NCI-H748 (cell line): Measurements from ENCODE around the gene PTPRJ.

Experiments
- DNase-seq: peaks from one replicate; lab custom pipeline; 2025; ENCODE audit not compliant: unreplicated experiment; lab: John Stamatoyannopoulos, UW

The PTPRJ gene

DNA sequence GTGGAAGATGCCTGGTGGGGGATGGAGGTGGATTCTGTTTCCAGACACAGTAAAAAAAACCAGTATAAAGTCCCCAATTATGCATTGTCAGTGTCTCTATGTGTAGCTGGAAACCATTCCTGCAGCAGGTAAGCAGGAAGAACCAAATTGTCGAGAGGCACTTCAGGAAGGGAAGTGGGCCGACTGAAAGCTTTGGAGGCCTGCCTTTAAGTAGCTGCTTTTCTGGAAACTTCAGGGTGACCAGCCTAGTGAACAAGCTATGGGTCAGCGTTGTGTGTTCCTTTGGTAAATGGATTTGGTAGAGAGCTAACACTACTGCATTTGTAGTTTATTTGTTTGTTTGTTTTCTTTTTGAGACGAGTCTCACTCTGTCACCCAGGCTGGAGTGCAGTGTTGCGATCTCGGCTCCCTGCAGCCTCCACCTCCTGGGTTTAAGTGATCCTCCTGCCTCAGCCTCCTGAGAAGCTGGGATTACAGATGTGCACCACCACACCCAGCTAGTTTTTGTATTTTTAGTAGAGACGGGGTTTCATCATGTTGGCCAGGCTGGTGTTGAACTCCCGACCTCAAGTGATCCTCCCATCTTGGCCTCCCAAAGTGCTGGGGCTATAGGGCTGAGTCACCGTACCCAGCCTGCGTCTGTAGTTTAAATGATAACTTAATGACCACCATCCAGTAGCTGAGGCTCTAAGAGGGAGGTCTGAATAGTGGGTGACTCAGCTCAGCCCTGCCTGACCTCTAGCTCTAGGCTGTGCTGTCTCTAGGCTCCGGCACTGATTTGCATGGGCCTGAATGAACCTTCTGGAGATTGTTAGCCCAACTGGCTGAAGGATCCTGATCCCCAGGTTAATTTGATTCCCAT, 12.8 kb downstream of the PTPRJ start:
- no peak for DNase-seq

DNA sequence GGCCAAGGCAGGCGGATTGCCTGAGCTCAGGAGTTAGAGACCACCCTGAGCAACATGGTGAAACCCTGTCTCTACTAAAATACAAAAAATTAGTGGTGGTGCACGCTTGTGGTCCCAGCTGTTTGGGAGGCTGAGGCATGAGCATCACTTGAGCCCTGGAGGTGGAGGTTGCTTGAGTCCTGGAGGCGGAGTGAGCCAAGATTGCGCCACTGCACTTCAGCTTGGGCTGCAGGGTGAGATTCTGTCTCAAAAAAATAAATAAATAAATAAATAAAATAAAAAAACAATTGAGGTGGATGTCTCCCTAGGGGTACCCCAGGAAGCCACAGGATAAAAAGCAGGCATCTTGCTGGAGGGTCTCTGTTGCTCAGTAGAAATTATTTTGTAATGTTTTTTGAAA, 14.1 kb downstream of the PTPRJ start:
- DNase-seq = no peak

DNA sequence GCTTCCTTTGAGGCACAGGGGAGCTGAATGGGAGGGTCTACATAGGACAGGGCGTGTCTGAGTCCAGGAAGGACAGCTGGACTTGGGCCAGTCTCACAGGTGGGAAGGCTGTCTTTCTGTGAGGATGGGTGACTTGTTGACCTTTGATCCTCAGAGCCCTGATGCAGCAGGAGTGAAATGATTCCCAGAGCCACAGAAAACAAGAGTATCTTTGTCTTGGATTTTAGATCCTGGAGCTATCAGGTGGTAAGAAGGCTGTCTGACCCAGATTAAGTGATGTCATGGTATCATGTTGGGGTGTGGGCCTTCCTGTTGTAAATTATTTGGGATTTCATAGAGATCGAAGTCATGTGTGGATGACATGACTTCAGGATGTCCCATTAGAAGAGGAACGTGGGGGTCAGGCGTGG, 15.0 kb downstream of the PTPRJ start:
- no peak for DNase-seq

DNA sequence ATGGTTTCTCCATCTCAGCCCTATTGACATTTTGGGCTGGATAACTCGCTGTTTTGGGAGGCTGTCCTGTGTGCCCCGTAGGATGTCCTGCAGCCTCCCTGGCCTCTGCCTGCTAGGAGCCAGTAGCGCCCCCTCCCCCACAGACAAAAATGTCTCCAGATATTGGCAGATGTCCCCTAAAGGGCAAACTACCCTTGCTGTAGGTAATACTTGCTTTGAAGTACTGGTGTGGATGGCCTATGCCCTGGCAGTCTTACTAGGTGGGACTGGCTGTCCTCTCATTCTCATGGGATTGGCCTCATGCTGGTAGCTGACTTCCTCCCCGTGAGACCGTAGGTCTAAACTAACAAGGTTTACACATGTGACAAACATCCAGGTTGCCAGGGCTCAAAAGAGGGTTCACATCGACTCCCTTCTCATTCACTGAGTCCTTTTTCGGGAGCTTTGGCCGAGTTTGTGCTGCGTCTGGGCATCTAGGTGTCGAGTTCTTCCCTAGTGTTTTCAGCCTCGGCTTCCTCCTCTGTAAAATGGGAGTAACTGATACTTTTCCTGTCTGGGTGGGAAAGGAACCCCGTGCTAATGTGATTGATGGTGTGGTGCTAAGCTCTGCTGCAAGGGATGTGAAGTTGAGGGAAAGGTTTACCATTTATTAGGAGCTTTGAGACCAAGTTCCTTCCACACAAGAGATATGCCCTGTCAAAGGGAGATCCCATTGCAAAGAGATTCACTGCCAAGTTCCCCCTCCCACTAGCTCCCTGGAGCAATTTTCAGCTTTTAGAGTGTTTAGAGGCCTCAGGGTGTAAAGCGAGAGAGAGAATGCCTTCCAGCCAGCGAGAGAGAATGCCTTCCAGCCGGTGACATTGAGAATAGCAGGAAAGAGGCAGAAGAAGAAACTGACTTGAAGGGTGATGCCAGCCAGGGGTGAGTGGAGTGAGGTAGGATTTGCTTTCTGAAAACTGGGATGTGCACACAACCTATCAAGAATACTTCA, 17.0 kb downstream of the PTPRJ start:
- no peak for DNase-seq

DNA sequence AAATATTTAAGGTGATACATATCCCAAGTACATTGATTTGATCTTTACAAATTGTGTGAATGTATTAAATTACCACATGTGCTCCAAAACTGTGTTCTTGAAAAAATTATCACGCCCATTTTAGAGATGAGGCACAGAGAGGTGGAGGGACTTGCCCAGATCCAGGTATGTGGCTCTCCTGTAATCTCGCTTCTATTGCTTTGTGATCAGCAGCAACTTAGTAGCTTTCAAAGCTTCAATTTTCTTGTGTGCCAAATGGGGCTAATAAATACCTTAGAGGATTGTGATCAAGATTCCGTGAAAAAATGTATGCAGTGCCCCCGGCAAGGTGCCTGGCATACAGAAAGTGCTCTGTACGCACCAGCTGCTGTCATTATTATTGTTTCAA, 18.0 kb downstream of the PTPRJ start:
- DNase-seq = no peak

DNA sequence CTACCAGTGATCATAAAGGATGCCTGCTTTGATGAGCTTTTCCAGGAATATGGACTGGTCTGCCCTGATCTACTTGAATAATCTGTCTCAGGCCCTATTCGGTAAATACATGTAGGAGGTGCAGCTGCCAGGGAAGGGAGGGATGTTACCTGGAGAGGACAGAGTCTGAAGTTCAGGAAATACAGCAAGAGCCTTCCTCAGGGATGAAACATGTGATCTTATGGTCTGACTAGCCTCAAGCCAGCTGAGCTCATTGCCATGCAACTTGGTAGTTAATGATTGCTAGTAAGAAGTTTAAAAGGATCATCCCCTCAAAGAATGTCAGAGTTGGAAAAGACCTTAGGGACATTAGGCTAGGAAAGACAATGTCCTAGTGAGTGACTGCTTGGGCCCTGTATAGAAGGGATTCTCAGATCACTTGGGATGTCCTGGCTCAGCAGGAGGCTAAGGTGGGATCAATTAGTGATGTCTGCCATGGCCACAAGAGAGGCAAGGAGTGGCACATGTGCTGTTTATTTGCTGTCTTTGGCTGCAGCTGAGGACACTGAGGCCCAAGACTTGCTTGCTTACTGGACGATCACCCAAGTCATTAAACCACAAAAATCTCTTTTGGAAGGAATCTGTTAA, 18.5 kb downstream of the PTPRJ start:
- no peak for DNase-seq

DNA sequence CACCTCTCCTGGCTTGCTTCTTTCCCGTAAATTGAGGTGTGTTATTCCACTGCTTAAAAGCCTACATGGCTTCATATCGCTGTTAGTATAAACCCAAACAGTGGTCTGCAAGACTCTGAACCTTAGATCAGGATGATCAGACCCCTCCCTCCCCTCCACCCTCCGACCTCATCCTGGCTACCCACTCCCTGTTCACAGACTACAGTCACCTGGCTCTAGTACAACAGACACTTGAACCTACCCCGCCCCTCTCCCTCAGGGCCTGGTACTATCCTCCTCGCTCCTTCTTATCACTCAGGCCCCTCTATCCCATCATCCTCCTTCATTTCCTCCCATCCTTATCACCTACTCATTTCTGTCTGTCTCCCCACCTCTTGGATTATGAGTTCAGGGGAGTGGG, 20.1 kb downstream of the PTPRJ start:
- no peak for DNase-seq

DNA sequence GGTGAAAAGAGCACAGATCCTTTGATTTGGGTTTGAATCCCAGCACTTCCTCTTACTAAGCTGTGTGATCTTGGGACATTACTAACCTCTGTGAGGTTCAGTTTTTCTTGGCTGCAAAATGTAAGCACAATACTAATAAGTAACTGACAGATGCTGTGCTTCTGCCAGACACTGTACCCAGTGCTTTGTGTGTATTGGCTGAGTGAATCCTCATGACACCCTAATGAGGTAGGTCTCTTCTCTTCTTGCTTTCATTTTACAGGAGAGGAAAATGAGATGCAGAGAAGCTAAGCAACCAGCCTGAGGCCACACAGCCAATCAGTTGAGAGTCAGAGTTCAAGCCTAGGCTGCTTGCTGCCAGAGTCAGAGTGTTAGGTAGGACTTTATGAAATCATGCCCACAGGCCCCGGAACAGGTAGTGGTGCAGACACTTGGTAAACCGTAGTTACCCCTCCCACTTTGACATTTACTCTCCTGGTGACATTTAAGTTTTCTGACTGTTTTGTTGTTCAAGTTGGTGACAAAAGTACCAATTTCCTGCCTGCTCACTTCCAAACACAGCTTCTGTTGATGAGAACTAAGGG, 21.2 kb downstream of the PTPRJ start:
- DNase-seq = no peak

DNA sequence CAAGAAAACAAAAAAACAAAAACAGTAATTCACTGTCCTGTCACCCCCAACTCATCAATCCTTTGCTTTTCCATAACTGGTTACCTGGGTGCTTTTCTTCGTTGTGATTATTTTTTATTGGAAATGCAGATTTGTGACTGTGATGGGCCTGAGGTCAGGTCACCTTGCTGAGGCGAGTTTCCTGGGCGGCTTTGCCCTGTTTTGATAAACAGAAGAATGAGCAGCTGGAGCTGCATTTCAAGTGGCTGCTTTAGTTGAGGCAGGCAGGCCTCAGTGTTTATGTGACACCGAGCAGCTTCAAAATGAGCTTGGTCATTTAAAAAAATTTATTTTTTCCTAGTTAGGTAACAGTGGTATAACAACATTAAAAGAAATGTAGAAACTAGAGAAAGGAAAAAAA, 22.2 kb downstream of the PTPRJ start:
- DNase-seq = no peak

DNA sequence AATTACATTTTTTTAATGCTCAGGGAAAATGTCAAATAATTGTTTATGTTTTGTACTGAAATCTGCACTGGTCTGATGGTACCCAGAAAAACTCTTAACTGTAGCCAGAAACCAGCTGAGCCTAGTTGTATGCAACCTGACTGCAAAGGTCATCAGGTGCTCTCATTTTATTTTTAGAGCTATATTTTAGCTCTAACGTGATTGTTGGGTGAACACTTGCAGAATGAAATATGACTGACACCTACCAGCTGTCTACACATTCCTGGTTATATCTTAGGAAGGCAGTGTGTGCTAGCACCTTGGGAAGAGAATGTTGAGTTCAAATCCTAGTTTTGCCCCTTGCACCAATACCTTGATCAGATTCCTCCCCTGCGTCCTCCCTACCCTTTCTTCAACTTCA, 23.6 kb downstream of the PTPRJ start:
- no peak for DNase-seq

DNA sequence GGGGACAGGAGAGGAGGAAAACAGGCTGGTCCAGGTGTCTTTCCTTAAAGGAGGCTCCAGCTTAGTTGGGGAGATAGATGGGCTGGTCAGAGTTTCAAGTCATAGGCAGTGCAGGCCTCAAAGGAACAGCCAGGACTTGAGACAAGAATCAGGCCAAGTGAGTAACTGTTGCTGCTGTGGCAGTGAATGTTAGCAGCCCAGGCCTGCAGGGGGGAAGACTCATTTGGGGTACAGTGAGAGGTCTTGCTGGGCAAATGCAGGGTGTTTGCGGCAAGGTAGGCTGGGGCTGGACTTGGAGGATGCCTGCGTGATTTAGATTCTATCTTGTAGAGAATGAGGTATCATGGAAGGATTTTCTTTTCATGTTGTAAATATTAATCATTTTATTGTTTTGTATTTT, 24.1 kb downstream of the PTPRJ start:
- no peak for DNase-seq

DNA sequence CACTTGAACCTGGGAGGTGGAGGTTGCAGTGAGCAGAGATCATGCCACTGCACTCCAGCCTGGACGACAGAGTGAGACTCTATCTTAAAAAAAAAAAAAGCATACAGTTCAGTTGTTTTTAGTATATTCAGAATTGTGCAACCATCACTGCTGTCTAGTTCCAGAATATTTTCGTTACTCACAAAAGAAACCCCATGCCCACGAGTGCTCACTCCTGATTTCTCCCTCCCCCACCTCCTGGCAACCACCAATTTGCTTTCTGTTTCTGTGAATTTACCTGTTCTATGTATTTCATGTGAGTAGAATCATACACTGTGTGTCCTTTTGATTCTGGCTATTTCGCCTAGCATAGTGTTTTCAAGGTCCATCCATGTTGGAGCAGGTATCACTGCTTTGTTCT, 24.8 kb downstream of the PTPRJ start:
- DNase-seq = no peak

DNA sequence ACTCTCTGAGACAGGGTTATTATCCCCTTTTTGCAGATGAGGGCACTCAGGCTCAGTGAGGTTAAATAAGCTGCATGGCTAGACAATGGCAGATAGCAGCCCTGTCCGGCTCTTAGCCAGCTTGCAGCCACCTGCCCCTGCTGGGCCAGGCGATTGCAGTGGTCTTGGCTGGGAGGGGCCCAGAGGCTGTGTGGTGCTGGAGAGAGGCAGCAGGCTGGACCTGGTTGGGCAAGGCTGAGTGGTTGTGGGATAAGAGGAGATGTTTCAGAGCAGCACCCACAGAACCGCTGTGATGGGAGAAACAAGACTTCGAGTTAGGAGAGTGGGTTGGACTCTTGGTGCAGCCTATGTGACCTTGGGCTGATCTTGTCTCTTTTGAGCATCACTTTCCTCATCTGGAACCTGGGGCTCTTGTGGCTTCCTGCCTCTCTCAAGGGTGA, 25.5 kb downstream of the PTPRJ start:
- DNase-seq = peak; percentile 63

DNA sequence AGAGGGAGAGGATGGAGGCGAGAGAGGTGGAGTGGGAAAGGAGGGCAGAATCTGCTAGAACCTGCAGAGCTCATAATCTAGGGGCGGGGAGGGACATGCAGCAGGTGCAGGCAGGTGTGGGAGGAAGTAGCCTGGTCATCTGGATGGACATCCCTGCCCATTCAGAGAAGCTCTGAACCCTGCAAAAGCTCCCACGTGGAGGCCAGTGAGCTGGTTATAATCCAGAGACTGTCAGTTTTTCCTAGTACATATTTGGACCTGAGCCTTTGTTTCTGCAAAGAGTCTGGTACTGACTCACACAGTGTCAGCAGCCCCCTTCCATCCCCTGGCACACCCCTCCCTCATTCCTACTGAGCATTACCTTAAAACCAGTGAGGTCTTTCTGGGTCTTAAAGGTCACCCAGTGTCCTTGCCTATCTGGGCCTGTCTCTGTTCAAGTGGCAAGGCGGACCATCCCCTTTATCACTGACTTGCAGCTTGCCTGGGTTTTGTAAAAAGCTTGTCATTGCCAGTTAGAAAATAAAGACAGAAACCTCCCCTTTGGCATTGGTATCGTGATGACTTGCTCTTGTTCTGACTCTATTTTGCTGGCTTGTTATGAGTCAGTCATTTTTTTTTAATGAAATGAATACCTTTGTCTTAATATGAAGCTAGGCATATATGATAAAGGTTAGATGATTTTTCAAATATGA, 26.1 kb downstream of the PTPRJ start:
- DNase-seq = no peak

DNA sequence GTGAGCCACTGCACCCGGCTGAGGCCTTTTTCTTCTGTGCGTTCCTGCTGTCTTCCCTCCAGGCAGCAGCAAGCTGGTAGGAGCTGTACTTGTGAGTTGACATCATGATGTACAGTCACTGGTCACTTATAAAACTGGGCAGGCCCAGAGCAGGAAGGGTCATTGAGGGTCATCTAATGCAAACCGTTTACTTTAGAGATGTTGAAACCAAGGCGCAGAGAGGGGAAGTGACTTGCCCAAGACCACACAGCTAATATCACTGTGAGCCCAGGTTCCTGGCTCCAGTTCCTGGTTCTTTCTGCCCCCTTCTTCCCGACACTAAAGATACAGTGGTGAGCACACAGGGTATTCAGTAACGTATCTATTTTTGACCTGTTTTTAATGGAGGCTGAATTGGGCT, 27.3 kb downstream of the PTPRJ start:
- no peak for DNase-seq

DNA sequence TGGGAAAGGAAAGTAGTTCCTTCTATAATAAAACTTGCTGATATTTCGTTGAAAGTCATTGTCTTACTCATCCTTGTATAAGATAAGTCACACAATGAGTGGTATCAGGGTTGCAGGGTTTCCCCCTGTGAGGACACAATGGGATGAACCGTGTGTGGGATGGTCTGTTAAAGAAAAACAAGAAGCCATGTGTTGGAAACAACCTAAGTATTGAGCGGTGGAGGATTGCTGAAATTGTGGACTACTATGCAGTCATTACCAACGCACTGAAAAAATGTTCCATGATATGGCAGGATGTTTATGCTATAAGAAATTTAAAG, 28.6 kb downstream of the PTPRJ start:
- no peak for DNase-seq

DNA sequence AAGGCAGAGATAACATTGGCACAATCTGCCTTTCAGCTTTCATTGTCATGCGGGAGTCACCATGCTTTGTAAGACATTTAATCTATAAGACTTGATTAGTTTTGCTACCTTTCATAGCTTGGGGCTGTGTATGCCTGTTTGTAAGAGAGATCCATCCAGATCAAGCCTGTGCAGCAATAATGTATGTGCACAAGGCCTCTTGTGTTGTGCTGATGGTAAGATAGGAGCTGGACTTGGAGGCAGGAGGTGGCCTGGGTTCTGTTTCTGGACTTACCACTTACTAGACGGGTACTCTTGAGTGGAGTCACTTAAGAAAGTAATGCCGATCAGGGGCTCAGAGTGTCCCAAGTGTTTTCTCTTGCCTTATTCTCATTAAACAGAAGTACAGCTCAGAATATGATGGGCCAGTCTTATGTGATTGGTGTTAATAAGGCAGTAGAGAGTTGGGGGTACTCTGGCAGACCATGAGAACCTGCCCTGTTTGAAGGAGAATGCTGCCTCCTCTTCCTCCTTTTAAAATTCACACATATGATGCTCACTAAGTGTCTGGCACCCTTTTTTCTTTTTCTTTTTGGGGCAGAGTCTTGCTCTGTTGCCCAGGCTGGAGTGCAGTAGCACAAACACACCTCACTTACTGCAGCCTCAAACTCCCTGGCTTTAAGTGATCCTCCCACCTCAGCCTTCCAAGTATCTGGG, 30.9 kb downstream of the PTPRJ start:
- no peak for DNase-seq

DNA sequence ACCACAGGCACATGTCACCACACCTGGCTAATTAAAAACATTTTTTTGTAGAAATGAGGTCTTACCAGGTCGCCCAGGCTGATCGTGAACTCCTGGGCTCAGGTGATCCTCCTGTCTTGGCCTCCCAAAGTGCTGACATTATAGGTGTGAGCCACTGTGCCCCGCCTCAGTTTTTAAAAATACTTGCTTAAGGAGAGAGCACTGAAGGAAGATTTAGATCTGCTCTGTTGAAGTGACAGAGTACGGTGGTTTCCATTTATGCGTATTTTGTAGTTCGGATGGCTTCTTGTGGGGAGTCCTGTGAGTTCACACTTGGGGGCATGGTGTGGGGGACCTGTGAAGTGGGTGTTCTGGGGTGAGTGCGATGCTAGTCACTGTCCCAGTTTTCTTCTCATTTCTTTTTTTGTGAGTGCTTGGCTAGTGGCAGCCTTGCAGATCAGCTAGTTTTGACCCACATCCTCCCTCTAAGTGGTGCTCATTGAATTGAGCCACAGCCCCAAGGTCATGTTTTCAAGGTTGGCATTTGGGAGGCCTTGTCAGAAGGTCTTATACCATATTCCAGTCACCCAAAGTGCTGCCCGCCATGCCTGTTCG, 31.5 kb downstream of the PTPRJ start:
- DNase-seq = no peak

DNA sequence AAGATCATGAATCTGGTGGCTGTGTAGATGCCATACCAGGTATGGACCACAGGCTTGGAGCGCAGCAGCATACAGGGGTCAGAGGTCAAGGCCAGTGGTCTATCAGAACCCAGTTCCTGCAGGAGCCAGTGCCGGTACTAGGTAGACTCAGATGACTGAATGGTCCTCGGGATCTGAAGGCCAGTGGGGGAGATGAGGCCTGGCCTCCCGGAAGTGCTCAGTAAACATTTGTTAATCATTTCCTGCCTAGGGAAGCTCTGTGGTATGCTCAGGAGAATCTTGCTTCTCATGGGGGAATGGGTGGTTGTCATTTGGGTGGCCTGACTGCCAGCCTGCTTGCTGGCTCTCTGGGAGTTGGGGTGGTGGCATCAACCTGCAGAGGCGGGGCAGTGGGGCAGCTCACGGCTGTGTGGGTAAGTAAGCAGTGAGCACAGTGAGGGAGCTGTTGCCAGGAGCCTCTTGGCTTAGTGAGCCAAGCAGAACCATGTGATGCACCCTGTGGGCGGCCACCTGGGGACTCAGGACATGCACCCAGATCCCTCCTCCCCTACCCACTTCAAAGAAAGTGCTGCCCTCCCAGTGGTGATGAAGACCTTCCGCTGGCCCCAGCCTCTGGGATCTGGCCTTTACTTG, 33.0 kb downstream of the PTPRJ start:
- no peak for DNase-seq
